Gastroesophageal sphincter (tissue), 3 donors: Measurements from ENCODE around the gene MEIS2.

Experiments
- EP300 ChIP-seq: sonication (generic); formaldehyde crosslinking; IDR thresholded peaks from one replicate; pipeline ENCODE4 v1.6.1; 2017; ENCODE audit warnings: antibody characterized with exemption, mild to moderate bottlenecking
- POLR2A ChIP-seq, 2 donors: fragments of 450-650 bp; IDR thresholded peaks; one replicate each; pipeline ENCODE4 v1.6.1; 2017; ENCODE audit warnings: antibody characterized with exemption in 2 of 2, mild to moderate bottlenecking in 2 of 2, moderate library complexity in 1 of 2
- POLR2AphosphoS5 ChIP-seq: sonication (generic); formaldehyde crosslinking; IDR thresholded peaks from one replicate; pipeline ENCODE4 v1.6.1; 2017; ENCODE audit warnings: antibody characterized with exemption
- TF ChIP-seq, protein P1 (sequence below), 4 experiments: fragments of 200-600 bp in 2 of 4; fragments of 450-650 bp in 2 of 4; sonication (generic) in 1 of 4; IDR thresholded peaks; one replicate each; pipeline ENCODE4 v1.5.1; 2017 to 2019; ENCODE audit warnings: antibody characterized with exemption in 4 of 4, mild to moderate bottlenecking in 2 of 4, moderate library complexity in 2 of 4

DNA sequence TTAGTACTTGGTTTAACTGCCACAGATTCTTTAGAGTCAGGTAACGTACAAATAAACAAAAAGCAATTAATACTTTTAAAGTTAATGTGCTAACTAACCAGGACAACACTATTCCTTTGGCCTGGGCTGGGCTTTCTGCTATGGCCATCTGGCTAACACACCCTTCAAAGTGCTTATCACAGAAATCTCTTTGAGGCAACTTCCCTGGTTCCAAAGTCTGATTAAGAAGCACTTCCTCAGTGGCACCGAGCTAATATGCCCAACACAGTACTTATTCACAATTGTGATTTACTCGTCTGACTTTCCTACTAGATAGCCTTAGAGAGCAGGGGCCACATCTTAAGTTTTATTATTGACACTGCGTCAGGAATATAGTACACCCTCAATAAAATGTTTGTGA lies 191.4 kb downstream of the MEIS2 start:
- TF ChIP-seq, protein P1, sequence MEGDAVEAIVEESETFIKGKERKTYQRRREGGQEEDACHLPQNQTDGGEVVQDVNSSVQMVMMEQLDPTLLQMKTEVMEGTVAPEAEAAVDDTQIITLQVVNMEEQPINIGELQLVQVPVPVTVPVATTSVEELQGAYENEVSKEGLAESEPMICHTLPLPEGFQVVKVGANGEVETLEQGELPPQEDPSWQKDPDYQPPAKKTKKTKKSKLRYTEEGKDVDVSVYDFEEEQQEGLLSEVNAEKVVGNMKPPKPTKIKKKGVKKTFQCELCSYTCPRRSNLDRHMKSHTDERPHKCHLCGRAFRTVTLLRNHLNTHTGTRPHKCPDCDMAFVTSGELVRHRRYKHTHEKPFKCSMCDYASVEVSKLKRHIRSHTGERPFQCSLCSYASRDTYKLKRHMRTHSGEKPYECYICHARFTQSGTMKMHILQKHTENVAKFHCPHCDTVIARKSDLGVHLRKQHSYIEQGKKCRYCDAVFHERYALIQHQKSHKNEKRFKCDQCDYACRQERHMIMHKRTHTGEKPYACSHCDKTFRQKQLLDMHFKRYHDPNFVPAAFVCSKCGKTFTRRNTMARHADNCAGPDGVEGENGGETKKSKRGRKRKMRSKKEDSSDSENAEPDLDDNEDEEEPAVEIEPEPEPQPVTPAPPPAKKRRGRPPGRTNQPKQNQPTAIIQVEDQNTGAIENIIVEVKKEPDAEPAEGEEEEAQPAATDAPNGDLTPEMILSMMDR (IDR thresholded peaks at IDR 0.05) = no peak
- TF ChIP-seq POLR2A (IDR thresholded peaks at IDR 0.05) (no peak), EP300 (no peak), POLR2AphosphoS5 (no peak)
